ENCODE measurements around the gene CRTC3.
A peak's percentile ranks its signal among the peaks of the same experiment; 100 is the strongest.
"Not testable (repeated sequence)": the region's sequence is repeated elsewhere in the genome, so short reads cannot be mapped to it uniquely, and the experiment has no call there.

CRTC3 gene, protein sequence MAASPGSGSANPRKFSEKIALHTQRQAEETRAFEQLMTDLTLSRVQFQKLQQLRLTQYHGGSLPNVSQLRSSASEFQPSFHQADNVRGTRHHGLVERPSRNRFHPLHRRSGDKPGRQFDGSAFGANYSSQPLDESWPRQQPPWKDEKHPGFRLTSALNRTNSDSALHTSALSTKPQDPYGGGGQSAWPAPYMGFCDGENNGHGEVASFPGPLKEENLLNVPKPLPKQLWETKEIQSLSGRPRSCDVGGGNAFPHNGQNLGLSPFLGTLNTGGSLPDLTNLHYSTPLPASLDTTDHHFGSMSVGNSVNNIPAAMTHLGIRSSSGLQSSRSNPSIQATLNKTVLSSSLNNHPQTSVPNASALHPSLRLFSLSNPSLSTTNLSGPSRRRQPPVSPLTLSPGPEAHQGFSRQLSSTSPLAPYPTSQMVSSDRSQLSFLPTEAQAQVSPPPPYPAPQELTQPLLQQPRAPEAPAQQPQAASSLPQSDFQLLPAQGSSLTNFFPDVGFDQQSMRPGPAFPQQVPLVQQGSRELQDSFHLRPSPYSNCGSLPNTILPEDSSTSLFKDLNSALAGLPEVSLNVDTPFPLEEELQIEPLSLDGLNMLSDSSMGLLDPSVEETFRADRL

DNA sequence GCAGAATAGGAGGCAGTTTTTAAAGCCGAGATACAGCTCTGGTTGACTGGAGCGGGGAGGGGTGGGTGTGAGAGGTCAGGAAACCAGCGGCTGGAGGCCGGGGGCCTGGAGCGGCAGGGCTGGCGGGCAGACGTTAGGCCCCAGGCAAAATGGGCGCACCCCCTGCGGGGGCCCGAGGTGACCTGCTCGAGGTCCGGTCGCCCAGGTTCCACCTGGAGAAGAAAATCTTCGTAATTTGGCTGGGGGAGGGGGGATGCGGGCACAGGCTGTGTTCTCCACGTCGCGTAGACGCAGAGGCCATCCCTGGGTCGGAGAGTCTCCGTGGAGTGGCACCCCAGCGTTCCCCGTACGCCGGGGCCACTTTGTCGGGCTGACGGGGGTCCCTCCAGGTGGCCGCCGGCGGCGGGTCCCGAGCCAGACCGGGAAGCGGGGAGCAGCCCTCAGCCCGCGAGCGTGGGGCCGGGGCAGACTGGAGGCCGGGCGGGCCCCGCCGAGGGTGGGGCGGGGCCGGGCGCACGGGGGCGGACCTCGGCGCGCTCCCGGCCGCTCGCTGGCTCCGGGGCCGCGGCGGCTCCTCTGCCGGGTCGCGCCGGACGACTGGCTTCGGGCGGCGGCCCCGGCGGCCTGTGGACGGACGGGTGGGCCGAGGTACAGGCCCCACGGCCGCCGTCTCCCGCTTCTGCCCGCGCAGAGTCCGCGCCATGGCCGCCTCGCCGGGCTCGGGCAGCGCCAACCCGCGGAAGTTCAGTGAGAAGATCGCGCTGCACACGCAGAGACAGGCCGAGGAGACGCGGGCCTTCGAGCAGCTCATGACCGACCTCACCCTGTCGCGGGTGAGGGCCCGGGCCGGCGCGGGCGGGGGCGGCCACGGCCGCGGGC lies at the start of gene CRTC3:
Gene CRTC3, plus strand, starts transcription at position 553 of the 879 bp plus-strand sequence. Its CDS starts 149 bp downstream, at position 702.
- DNase-seq, result peak; percentile 13 to 59 (median 20)

DNA sequence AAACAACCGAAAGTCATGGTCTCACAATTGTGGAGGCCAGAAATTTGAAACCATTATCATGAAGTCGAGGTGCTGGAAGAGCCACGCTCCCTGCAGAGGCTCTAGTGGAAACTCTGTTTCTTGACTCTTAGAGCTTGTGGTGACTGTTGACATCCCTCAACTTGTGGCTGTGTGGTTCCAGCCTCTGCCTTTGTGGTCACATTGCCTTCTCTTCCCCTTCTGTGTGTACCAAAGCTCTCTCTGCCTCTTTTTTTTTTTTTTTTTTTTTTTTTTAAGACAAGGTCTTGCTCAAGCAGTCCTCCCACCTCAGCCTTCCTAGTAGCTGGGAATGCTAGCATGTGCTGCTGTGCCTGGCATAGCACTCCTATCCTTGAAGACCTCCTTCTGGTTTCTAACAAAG lies 48.7 kb upstream of the CRTC3 start:
- DNase-seq, result no peak

DNA sequence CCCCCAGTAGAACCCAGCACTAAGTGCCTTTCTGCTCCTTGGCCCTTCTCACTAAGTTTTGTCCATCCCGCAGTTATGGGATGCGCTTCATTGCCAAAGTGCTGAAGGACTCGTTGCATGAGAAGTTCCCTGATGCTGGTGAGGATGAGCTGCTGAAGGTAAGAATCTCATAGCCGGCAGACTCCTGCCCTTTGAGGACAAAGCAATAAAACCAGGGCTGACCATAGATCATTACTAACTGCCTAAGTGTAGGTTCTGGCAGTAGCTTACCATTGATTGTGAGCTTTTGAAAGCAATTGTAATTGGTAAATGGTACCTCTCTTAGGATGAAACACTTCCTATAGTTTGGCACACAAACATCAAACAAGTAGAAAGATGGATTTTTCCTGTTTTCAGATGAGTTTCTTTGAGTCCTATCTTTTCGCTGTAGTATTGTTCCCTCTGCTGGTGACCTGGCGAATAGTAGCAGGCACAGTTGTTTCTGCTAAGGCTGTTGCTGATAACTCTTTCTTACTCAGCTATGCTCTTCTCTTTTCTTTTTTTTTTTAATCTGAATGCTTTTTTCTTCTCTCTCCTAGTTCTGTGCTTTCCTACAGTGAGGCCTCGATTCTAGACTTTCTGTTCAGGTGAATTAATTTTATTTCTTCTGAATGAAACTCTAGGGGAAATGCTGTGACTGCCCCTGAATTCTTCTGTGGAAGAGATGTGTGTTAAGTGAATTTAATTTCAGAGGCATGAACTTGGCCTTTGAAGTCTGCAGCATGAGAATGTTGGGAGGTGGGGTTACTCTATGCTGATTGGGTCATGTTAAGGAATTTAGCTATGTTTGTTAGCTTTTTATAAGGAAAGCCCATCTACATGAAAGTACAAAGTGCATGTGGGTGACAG lies 47.4 kb upstream of the CRTC3 start:
- DNase-seq, result peak in 2 of 4 experiments; percentile 8 to 21

DNA sequence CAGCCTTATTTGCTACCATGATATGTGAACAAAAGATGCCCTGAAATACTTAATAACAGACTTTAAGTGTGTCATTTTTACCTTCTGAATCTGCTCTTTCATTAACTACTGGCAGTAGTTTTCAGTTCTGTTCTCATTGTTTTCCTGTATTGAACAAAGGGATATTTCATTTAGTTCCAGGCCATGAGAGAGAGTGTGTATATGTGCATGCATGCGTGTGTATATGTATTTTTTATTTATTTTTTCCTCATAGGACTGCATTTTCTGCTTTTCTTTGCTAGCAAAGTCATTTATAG lies 46.8 kb upstream of the CRTC3 start:
- DNase-seq, result no peak

DNA sequence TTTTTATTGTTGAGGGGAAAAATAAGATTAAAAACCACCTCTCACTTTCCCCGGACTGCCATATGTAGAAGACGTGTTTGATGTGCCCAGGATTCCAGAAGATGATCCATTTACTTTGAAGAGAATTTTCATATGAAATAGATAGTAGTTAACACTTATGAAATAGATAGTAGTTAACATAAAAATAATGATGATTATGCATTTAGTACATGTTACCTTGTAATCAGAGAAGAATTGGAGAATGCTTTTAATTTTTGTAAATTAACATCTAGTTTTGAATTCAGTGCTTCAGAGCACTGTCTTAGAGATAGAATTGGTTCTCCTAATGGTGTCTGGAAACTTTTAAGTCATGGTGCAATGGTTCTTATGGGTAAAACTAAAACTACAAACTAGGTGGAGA lies 46.1 kb upstream of the CRTC3 start:
- DNase-seq, result no peak

DNA sequence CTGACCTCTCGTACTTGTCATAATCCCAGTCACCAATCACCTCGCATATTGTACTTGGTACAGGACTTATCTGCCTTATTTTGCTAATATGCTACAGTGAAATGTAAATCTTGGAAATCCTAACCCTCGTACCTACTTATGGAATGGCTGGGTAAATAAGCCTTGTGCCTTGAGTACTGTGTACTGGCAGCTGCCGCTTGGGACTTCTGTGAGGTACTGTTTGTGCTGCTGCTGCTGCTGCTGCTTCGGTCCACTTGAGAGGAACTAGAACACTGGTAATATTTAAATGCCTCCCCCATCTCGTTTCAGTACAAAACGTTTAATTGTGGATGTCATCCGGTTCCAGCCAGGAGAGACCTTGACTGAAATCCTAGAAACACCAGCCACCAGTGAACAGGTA lies 42.5 kb upstream of the CRTC3 start:
- DNase-seq, result no peak

DNA sequence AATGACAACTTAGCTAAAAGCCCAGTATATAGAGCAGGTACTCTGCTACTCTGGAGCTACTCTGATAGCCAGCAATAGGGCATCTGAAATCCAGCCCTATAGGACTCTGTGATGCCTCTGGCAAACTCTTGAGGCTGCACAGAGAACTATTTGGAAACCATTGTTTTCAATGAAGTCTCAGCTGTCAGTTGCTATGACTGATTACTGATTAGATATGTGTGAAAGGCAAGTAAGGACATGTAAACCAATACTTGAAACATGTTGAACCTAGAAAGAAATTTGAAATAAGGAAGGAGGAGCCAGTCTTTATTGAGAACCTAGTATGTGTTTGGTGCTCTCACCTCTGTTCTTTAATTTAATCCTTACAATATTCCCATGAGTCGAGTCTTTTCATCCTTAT lies 40.2 kb upstream of the CRTC3 start:
- DNase-seq, result no peak

DNA sequence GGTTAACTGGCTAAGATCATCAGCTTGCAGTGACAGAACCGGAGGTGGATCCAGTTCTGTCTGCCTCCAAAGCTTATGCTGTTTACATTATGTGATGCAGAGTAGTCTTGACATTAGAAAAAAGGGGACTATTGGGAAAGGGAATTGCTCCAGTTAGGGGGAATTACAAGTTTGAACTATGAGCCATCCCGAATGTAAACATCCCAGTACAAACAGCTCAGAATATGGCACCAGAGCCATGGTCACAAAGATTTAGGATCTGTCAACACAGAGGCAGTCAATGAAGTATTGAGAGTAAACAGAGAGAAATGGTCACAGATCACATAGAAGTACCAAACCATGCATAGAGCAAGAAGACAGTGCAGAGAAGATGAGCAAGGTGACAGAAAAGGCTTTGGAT lies 39.8 kb upstream of the CRTC3 start:
- no peak for DNase-seq

DNA sequence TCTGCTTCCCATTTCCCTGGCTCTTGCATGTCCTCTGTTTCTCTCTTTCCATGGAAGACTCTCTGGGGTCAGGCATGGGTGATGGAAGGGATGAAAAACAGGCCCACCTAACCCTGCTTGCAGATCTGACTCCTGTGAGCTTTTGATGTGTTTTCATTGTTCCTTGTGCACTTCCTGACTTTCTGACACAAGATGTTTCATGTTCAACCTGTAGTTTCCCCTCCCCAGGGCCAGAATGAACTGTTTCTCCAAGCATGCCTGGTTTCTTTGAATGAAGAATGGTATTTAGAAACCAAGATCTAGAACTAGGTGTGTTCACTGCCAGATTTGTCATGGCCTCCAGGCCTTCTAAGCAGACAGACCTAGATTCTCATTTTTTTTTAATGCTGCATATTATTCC lies 36.1 kb upstream of the CRTC3 start:
- DNase-seq, result no peak

DNA sequence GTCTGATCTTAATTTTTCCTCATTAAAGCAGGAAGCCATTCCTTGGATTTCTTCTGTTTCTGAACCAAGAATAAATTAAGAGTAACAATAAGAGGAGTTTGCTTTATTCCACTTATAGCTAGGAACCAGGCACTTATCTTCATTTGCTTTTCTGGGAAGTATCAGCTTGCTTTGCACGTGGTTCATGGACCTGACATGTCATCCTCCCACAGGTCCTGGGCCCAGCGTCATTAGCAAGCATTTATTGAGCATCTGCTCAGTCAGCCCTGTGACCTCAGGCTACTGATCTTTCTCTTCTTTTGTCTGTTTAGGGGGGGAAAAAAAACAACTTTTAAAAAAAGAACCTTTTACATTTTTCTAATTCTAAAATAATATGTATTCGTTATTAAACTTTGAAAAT lies 34.7 kb upstream of the CRTC3 start:
- DNase-seq, result no peak

DNA sequence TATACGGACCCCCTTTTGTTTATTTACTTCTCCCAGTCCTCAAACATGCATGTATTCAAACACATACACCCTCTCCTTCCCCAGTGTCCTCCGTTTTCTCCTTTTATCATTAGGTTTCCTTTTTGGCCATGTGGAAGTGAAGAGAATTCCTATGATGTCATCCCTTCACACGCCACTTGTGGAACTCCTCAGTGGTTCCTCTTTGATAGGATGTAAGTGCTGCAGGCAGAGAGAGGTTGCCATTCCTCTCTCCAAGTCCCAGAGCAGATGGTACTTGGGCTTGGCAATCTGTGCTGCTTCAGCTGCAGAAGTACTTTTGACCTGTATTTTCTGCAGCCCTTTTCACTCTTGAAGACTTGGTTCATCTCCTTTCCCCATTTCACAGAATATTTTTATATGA lies 32.9 kb upstream of the CRTC3 start:
- DNase-seq, result no peak

DNA sequence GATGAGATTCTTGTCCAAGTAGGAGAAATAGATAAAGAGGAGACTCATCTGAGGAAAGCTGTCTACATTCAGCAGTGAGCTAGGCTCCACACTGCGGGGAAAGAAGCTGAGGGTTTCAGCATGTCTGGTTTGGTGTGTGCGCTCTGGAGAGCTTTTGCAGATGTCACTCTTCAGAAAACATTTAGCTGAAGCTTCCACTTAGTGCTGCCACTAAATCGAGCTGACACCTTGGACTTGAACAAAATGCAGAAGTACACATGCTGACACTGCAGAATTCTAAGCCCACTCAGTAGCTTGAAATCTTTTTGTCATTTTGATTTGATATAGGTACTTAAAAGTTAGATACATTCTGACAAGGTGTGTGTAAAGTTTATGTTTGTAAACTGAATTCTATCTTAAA lies 32.3 kb upstream of the CRTC3 start:
- DNase-seq, result no peak

DNA sequence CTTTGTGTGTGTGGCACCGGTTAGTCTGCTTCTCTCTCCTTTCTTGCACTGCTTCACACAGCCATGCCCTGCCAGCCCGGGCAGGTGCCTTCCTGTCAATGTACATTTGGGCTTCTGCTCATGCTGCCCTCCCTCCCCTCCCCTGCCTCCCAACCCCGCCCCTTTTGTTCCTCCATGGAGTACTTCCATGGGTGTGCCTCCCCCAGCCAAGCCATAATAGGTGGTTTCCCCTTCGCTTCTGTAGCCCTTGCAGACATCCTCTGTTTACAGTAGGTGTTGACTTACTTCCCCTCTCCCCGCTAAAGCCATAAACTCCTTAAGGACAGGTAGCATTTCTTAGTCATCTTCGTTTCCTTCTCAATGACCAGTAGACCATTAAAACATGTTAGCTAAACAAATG lies 31.8 kb upstream of the CRTC3 start:
- DNase-seq, result no peak

DNA sequence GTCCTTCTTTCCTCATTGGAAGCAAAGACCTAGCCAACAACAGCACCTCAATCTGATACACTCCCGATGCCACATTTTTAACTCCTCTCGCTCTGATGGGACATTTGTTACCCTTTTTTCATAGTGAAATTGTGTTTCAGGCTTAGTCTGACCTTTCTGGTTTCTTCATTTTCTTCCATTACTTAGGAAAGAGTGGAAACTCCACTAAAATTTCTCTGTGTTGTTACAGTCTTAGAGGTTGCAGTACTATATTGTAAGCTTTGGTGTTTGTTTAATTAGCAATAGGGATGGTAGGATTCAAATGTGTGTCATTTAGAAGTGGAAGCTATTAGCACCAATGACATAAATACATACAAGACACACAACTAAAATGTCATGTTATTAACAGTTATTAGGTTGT lies 29.6 kb upstream of the CRTC3 start:
- no peak for DNase-seq

DNA sequence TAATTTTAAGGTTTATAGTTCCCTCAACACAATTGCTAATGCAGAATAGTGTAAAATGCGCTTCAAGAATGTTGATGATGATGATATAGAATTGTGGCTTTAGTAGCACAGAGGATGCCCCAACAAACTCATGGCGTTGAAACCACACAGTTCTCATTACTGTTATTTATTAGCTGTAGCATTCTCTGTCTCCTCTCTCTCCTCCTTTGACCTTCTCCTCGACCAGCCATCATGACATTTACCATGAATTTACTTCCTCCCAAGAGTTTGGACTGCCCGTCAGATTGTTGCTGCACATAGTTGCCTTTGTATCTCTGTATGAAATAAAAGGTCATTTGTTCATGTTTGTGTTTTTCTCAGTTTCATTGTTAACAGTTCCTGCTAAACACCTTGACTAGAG lies 27.8 kb upstream of the CRTC3 start:
- no peak for DNase-seq

DNA sequence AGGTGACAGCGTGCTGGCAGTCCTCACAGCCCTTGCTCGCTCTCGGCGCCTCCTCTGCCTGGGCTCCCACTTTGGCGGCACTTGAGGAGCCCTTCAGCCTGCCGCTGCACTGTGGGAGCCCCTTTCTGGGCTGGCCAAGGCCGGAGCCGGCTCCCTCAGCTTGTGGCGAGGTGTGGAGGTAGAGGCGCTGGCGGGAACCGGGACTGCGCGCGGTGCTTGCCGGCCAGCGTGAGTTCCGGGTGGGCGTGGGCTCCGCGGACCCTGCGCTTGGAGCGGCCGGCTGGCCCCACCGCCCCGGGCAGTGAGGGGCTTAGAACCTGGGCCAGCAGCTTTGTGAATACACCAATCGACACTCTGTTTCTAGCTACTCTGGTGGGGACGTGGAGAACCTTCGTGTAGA lies 18.9 kb upstream of the CRTC3 start:
- not testable (repeated sequence) for DNase-seq

DNA sequence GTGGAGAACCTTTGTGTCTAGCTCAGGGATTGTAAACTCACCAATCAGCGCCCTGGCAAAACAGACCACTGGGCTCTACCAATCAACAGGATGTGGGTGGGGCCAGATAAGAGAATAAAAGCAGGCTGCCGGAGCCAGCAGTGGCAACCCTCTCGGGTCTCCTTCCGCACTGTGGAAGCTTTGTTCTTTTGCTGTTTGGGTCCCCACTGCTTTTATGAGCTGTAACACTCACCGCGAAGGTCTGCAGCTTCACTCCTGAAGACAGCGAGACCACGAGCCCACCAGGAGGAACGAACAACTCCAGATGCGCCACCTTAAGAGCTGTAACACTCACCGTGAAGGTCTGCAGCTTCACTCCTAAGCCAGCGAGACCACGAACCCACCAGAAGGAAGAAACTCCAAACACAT lies 18.5 kb upstream of the CRTC3 start:
- peak in 2 of 4 experiments; percentile 11 to 15 for DNase-seq

DNA sequence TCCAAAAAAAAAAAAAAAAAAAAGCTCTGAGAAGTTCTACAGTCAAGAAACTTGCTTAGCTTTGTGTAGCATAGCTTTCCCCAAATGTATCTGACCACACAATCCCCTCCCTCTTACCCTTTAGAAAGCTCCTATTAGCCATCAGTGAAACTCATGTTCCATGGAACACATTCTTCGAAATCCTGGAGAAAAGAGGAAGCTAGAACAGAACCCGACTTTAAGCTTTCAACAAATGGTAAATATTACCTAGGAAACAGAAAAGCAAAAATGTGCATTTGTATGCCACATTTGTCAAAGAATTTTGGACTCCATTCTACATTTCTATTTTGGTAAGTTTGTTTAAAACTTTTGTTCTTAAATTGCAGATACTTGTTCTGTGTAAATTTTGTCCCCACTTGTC lies 17.4 kb upstream of the CRTC3 start:
- DNase-seq, result no peak

DNA sequence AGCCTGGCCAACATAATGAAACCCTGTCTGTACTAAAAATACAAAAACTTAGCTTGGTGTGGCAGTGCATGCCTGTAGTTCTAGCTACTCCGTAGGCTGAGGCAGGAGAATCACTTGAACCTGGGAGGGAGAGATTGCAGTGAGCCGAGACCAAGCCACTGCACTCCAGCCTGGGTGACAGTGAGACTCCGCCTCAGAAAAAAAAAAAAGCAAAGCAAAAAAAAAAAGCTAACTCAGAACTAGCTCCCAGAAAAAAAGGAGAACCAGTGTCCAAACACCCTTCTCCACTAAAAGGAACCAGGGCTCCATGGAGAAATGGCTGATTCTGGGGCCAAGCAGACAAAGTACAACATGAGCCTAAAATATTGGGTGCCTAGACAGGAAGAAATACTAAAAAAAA lies 16.7 kb upstream of the CRTC3 start:
- no peak for DNase-seq

DNA sequence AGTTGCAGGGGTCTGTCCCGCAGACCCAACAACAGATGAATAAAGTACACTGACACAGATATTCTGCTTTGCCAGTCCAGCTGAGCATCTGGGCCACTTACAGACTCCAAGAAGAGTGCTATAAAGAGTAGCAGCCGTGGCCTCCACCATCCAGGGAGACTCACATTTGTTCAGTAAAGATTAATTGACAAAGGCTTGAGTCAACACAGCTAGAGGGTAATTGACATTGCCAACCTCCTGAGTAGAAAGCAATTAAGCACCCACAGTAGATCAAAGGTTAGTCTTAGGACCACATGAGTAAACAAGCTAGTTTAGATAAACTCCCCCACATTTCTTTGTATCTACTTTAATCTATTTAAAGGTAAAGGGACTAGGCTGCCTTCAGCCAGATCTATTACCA lies 16.3 kb upstream of the CRTC3 start:
- no peak for DNase-seq

DNA sequence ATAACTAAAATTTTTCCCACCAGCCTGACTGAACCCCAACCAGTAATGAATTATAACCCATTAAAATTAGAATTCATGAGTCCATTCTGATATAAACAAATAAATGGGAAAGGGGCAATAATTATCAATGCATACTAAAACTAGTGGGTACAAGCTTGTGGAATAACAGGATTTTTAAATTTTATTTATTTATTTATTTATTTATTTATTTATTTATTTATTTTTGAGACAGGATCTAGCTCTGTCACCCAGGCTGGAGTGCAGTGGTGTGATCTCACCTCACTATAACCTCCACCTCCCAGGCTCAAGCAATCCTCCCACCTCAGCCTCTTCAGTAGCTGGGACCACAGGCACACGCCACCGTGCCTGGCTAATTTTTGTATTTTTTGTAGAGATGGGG lies 15.8 kb upstream of the CRTC3 start:
- DNase-seq, result not testable (repeated sequence)

DNA sequence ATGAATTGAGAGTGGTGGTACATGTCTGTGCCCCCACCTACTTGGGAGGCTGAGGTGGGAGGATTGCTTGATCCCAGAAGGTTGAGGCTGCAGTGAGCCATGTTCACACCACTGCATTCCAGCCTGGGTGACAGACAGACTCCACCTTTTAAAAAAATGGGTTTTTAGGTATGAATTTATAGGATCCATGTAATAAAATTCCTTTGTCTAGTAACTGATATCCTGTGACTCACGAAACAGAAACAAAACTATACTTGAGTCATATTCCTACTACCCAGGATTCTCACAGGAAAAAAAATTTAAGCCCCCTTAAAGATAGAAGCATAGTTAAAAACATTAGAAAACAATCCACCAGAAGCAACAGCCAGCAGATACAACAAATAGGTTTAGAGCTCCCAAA lies 10.0 kb upstream of the CRTC3 start:
- no peak for DNase-seq

DNA sequence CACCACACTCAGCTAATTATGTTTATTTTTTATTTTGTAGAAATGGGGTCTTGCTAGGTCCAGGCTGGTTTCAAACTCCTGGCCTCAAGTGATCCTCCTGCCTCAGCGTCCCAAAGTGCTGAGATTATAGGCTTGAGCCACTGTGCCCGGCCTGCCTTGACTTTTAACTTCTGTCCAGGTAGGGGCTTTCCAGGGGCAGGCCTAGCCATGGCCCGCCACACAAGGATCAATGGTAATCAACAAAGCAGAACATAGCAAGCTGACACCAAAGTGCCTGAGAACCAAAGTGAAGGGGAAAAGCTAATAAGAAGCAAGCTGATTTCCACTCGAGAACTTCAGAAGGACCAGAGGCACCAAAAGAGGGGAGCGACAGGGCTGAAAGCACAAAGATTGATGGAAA lies 9.4 kb upstream of the CRTC3 start:
- no peak for DNase-seq

All from activated naive CD4-positive, alpha-beta T cell (primary cell).